Esophagus (tissue), 2 donors: Measurements from ENCODE around the gene ZNF644. TPM values are rescaled to one million over a fixed set of nuclear protein-coding genes. Genes with fewer than 3 reads are reported as not detected.
"Not testable (repeated sequence)": the region's sequence is repeated elsewhere in the genome, so short reads cannot be mapped to it uniquely, and the experiment has no call there.

Experiments
- H3K27ac ChIP-seq, 2 donors: one replicate each; pipeline ENCODE4 v1.5.1; 2013; ENCODE audit warnings: low read depth in 2 of 2, mild to moderate bottlenecking in 2 of 2, inconsistent platforms in 1 of 2, low read length in 1 of 2, moderate library complexity in 1 of 2
- H3K27me3 ChIP-seq, 2 donors: one replicate each; pipeline ENCODE4 v1.6.1; 2013; ENCODE audit warnings: low read length in 2 of 2, control low read depth in 1 of 2, mild to moderate bottlenecking in 1 of 2; ENCODE audit not compliant: insufficient read depth in 2 of 2, control insufficient read depth in 1 of 2
- H3K36me3 ChIP-seq, 2 donors: one replicate each; pipeline ENCODE4 v1.6.1; 2013; ENCODE audit warnings: low read length in 1 of 2; ENCODE audit not compliant: control insufficient read depth in 2 of 2, insufficient read depth in 2 of 2
- H3K4me1 ChIP-seq, 2 donors: one replicate each; pipeline ENCODE4 v1.6.1; 2013; ENCODE audit warnings: low read length in 1 of 2; ENCODE audit not compliant: control insufficient read depth in 2 of 2, insufficient read depth in 2 of 2
- H3K4me3 ChIP-seq, 2 donors: one replicate each; pipeline ENCODE4 v1.5.1; 2013; ENCODE audit warnings: low read length in 2 of 2, mild to moderate bottlenecking in 2 of 2, low read depth in 1 of 2, moderate library complexity in 1 of 2
- H3K9me3 ChIP-seq, 2 donors: one replicate each; pipeline ENCODE4 v1.6.1; 2013; ENCODE audit warnings: mild to moderate bottlenecking in 2 of 2, low read depth in 1 of 2, low read length in 1 of 2, moderate library complexity in 1 of 2; ENCODE audit not compliant: control insufficient read depth in 2 of 2, insufficient read depth in 1 of 2
- WGBS, 2 donors: extraction: QIAGEN DNeasy Blood & Tissue Kit; methylation state at CpG; one replicate each; pipeline ENCODE4 v1.1.7; 2013; 5-methylcytosine and 5-hydroxymethylcytosine counted together
- polyA plus RNA-seq, 2 donors: library from polyadenylated mRNA; stranded (reverse); fragments of 200-250 nt; gene quantifications; one replicate each; pipeline ENCODE4 v1.2.3, GENCODE V29; 2013
- donor health status: healthy with polysubstance abuse.
- donor health status: Bipolar disorder and iron deficiency.

Gene ZNF644
- polyA plus RNA-seq, 2 donors: 11.0 to 15.9 TPM

- no peaks in the 10 kb centered on the region for H3K4me1 ChIP-seq
- H3K36me3 ChIP-seq: no peaks in the 10 kb centered on the region
- no peaks in the 10 kb centered on the region for H3K27me3 ChIP-seq
- no peaks in the 10 kb centered on the region for H3K9me3 ChIP-seq
- H3K27ac ChIP-seq: no peak overlapping the region
- 83 to 87% methylated on average over 3 of the region's 3 CpGs for WGBS, 2 donors
- H3K4me3 ChIP-seq: no peak overlapping the region
Measured at GRCh38 chr1:90952906-90953305, 68.9 kb downstream of the ZNF644 start.

DNA sequence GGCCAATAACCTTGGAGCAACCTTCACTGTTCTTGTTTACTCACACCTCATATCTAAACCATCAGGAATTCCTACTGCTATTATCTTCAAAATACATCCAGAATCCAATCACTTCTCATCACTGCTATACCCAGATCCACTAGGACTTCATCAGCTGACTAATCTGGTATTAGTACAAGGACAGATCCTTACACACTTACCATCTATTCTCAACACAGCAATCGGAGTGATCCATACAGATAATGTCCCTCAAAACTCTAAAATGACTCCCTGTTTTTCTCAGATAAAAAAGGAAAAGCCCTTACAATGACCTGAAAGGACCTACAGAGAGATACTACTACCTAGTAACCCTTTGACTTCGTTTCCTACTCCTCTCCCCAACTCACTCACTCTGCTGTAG lies 70.8 kb downstream of the ZNF644 start:
- Histone ChIP-seq H3K9me3 (no peaks in the 10 kb centered on the region), H3K4me3 (no peak overlapping the region)
- WGBS, 2 donors: 83 to 88% methylated on average over 2 of the region's 2 CpGs

GRCh38 chr1:90948301-90948700 lies 73.5 kb downstream of the ZNF644 start:
- Histone ChIP-seq H3K4me3 (no peak overlapping the region), H3K4me1 (no peaks in the 10 kb centered on the region), H3K27ac (no peak overlapping the region), H3K36me3 (no peaks in the 10 kb centered on the region), H3K9me3 (no peaks in the 10 kb centered on the region), H3K27me3 (no peaks in the 10 kb centered on the region)
- 98% methylated on average over 7 of the region's 7 CpGs for WGBS, 2 donors

More for the DNA sequence above, 70.8 kb downstream of the ZNF644 start:
- no peaks in the 10 kb centered on the region for H3K27me3 ChIP-seq
- H3K4me1 ChIP-seq: no peaks in the 10 kb centered on the region
- H3K36me3 ChIP-seq: no peaks in the 10 kb centered on the region
- H3K27ac ChIP-seq: no peak overlapping the region

DNA sequence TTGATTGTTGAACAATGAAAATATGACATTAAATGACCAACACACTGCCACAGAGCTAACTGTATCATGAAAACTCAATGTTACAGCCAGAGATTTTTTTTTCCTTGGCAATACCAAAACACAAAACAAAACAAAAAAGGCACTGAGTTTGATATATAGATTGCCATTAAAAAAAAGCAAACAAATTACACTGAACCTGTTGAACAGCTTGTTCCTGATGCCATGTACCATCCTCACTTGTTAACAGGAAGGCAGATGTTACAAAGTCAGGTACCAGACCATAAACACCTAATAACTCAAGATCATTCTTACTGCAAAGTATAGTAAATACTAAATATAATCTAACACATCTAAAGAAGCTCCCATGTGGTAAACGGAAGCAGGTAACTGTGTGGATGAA lies 75.2 kb downstream of the ZNF644 start:
- Histone ChIP-seq H3K36me3 (no peaks in the 10 kb centered on the region), H3K27me3 (no peaks in the 10 kb centered on the region), H3K27ac (no peak overlapping the region), H3K4me3 (no peak overlapping the region), H3K9me3 (no peaks in the 10 kb centered on the region), H3K4me1 (no peaks in the 10 kb centered on the region)
- WGBS, 2 donors: 91 to 92% methylated on average over 1 of the region's 1 CpG

DNA sequence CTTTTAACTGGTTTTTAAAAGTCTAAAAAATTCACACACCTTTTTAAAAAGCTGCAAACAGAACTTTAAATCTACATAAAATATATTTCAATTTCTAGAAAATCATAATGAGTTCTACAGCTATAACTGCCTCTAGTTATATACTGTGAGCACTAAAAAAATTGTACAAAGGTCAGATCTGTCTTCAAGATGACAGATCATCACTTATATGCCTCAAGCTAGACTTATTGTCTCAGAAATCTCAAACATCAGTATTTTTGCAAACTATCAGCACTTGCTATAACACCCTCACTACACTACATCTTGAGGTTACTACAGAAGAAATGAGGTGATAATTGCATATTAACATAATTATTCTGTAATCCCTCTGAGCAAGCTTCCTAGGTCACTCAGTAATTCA lies 76.5 kb downstream of the ZNF644 start:
- Histone ChIP-seq H3K4me3 (no peak overlapping the region), H3K27me3 (no peaks in the 10 kb centered on the region), H3K4me1 (no peaks in the 10 kb centered on the region), H3K36me3 (peaks cover 0 to 3% of the 10 kb centered on the region in 2 donors), H3K9me3 (no peaks in the 10 kb centered on the region), H3K27ac (no peak overlapping the region)

DNA sequence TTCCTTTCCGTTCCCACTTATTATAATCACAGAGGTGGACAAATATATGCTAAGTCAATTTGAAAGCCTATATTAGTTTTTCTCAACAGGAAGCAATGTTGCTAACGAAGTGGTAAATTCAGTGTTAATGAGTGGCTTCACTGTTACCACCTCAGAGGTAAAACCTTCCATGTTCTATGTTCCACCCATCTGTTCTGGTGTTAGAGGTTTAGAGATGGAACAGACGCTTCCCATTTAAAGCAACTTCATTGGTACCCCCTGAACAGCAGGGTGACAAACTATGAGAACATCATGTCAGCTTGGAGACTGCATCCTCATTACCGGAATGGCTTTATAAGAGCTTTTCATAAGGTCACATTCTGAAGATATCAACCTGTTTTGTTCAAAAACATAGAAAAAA lies 77.9 kb downstream of the ZNF644 start:
- WGBS, 2 donors: 85 to 95% methylated on average over 4 of the region's 4 CpGs

GRCh38 chr1:90940746-90941145 lies 81.1 kb downstream of the ZNF644 start:
- Histone ChIP-seq H3K27me3 (no peaks in the 10 kb centered on the region), H3K9me3 (no peaks in the 10 kb centered on the region), H3K27ac (no peak overlapping the region), H3K36me3 (peaks cover 0 to 3% of the 10 kb centered on the region in 2 donors), H3K4me1 (no peaks in the 10 kb centered on the region), H3K4me3 (no peak overlapping the region)
- 93 to 96% methylated on average over 2 of the region's 2 CpGs for WGBS, 2 donors

More for the DNA sequence above, 77.9 kb downstream of the ZNF644 start:
- no peaks in the 10 kb centered on the region for H3K4me1 ChIP-seq
- H3K9me3 ChIP-seq: no peaks in the 10 kb centered on the region
- no peaks in the 10 kb centered on the region for H3K27me3 ChIP-seq
- peaks cover 0 to 3% of the 10 kb centered on the region in 2 donors for H3K36me3 ChIP-seq
- no peak overlapping the region for H3K27ac ChIP-seq
- no peak overlapping the region for H3K4me3 ChIP-seq

DNA sequence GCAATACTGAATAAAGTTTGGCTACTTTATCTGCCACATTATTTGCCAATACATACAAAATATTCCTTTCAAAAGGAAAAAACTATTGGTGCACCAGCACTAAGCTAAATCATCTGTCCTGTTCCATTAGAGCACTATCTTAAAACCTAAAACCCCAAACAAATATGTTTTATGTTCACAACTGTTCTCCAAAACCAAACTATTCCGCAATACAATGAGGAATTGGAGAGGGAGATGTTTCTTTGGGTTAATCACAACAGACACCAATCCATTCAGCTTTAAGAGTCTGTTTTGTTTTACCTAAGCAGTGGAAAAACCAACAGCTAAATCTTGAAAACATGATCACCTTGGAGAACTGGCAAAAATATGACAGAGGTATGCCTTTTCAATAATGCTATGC lies 85.1 kb downstream of the ZNF644 start:
- WGBS, 2 donors: 97 to 100% methylated on average over 1 of the region's 1 CpG
- peaks cover 0 to 3% of the 10 kb centered on the region in 2 donors for H3K36me3 ChIP-seq
- H3K4me1 ChIP-seq: no peaks in the 10 kb centered on the region
- no peaks in the 10 kb centered on the region for H3K27me3 ChIP-seq
- no peak overlapping the region for H3K27ac ChIP-seq
- H3K4me3 ChIP-seq: no peak overlapping the region
- no peaks in the 10 kb centered on the region for H3K9me3 ChIP-seq

- Histone ChIP-seq H3K9me3 (no peaks in the 10 kb centered on the region), H3K27me3 (no peaks in the 10 kb centered on the region), H3K36me3 (peaks cover 0 to 3% of the 10 kb centered on the region in 2 donors), H3K4me1 (no peaks in the 10 kb centered on the region), H3K4me3 (no peak overlapping the region), H3K27ac (no peak overlapping the region)
- WGBS, 2 donors: 89 to 91% methylated on average over 4 of the region's 4 CpGs
Measured at GRCh38 chr1:90936061-90936460, 85.8 kb downstream of the ZNF644 start.

DNA sequence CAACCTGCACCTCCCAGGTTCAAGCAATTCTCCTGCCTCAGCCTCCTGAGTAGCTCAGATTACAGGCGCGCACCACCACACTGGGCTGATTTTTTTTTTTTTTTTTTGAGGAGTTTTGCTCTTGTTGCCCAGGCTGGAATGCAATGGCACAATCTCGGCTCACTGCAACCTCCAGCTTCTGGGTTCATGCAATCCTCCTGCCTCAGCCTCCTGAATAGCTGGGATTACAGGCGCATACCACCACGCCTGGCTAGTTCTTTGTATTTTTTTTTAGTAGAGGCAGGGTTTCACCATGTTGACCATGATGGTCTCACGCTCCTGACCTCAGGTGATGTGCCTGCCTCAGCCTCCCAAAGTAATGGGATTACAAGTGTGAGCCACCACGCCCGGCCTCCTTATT lies 93.6 kb downstream of the ZNF644 start:
- not testable (repeated sequence) for H3K4me3 ChIP-seq, H3K27ac ChIP-seq, H3K27me3 ChIP-seq, H3K4me1 ChIP-seq, H3K36me3 ChIP-seq, H3K9me3 ChIP-seq
- WGBS, 2 donors: 99% methylated on average over 8 of the region's 8 CpGs
